Measurements from ENCODE around the gene PBX3. TPM values are rescaled to one million over a fixed set of nuclear protein-coding genes. Genes with fewer than 3 reads are reported as not detected.

PBX3 gene
- total RNA-seq, 3 donors from 2014 or later = 13.0 to 24.4 (median 16.7) TPM

- H3K27me3 Mint-ChIP-seq (ENCODE audit: low read depth) = no peaks in the 10 kb centered on the region
- ATAC-seq (no peak), DNase-seq (no peak)
- peaks cover 13% of the 10 kb centered on the region for H3K9me3 Mint-ChIP-seq
- no peak overlapping the region for H3K4me3 Mint-ChIP-seq
- H3K4me1 Mint-ChIP-seq (ENCODE audit: low read depth) = no peaks in the 10 kb centered on the region
- peaks cover 11% of the 10 kb centered on the region for H3K36me3 Mint-ChIP-seq (ENCODE audit: insufficient read depth)
Observed at GRCh38 chr9:125949703-125950460, 202.7 kb downstream of the PBX3 start.

DNA sequence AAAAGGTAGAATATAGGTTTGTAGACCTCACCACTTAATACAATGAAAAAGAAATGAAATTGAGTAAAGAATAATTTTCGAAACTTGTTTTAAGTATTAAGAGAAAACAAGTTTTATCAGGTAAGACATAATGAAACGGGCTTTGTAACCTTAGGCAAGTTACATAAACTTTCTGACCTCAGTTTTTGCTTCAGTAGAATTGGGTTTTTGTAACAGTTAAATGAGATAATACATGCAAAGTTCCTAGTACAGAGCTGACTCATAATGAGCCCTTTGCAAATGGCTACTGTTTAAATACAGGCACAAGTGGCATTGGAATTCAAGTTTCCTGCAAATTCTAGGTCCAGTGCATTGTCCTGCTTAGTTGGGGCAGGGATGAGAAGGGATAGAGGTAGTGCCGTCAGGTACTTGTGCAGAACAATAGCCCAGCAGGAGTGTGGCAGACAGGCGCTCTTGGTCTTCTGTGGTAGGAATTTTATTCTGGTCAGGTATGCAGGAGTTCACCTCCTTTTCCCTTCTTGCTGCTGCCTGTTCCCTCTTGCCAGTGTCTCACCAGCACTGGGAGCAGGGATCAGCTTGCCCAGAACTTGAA, 203.8 kb downstream of the PBX3 start:
- Mint-ChIP-seq H3K4me3 (no peak overlapping the region), H3K9me3 (peaks cover 6% of the 10 kb centered on the region), H3K36me3 (ENCODE audit: insufficient read depth) (peaks cover 5% of the 10 kb centered on the region), H3K27me3 (ENCODE audit: low read depth) (no peaks in the 10 kb centered on the region), H3K4me1 (ENCODE audit: low read depth) (no peaks in the 10 kb centered on the region)
- DNase-seq (no peak), ATAC-seq (no peak)

DNA sequence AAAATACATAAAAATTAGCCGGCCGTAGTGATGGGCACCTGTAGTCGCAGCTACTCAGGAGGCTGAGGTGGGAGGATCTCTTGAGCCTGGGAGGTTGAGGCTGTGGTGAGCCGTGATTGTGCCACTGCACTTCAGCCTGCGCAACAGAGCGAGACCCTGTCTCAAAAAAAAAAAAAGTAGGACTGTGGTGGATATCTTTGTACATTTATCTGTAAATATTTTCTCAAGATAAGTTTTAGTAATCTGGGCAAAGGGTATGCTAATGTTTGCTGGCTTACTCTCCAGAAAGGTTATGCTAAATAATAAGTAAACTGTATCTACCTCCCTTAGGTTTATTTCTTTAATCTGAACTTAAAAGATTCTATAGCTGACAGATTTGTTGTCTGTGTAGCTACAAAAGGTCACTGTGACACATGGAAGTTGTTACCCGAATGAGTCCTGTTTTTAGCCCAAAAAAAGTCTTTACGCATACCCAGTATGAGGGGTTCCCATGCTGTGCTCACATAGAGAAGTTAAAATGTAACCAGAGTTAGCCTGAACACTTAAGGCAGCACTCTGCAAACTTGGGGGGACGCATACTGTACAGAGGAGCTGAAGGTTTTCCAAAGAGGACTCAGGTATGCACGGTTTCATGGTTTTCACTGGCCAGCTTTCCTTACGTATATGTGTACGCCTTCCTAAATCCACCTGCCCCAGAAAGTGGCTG, 206.3 kb downstream of the PBX3 start:
- Mint-ChIP-seq H3K9me3 (no peaks in the 10 kb centered on the region), H3K36me3 (ENCODE audit: insufficient read depth) (peaks cover 4% of the 10 kb centered on the region), H3K27me3 (ENCODE audit: low read depth) (no peaks in the 10 kb centered on the region), H3K4me1 (ENCODE audit: low read depth) (no peaks in the 10 kb centered on the region), H3K4me3 (no peak overlapping the region)
- DNase-seq = no peak
- ATAC-seq = no peak

DNA sequence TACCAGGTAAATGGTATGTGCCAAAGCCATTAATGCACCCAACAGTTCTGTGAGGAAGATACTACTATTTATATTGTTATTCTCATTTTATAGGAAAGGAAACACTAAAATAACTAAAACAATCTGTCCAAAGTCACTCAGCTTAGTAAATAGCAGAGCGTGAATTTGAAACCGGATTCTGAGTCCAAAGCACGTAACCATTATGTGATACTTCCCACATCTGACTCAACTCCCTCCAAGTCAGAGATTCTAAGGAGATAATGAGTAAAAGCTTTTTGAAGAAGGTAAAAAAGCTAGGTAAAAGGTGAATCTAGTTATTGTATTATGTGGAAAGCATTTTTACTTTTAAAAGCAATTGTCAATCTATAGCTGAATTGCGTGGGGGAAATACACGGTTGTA, 208.9 kb downstream of the PBX3 start:
- Mint-ChIP-seq H3K27me3 (ENCODE audit: low read depth) (no peaks in the 10 kb centered on the region), H3K36me3 (ENCODE audit: insufficient read depth) (peaks cover 7% of the 10 kb centered on the region), H3K4me1 (ENCODE audit: low read depth) (no peaks in the 10 kb centered on the region), H3K9me3 (no peaks in the 10 kb centered on the region), H3K4me3 (no peak overlapping the region)
- no peak for DNase-seq
- ATAC-seq = no peak

- DNase-seq = no peak
- H3K4me1 Mint-ChIP-seq (ENCODE audit: low read depth) = no peaks in the 10 kb centered on the region
- H3K27me3 Mint-ChIP-seq (ENCODE audit: low read depth) = no peaks in the 10 kb centered on the region
- H3K36me3 Mint-ChIP-seq (ENCODE audit: insufficient read depth) = peaks cover 11% of the 10 kb centered on the region
- no peak overlapping the region for H3K4me3 Mint-ChIP-seq
- no peak for ATAC-seq
- H3K9me3 Mint-ChIP-seq = no peaks in the 10 kb centered on the region
Observed at GRCh38 chr9:125959315-125959714, 212.1 kb downstream of the PBX3 start.

DNA sequence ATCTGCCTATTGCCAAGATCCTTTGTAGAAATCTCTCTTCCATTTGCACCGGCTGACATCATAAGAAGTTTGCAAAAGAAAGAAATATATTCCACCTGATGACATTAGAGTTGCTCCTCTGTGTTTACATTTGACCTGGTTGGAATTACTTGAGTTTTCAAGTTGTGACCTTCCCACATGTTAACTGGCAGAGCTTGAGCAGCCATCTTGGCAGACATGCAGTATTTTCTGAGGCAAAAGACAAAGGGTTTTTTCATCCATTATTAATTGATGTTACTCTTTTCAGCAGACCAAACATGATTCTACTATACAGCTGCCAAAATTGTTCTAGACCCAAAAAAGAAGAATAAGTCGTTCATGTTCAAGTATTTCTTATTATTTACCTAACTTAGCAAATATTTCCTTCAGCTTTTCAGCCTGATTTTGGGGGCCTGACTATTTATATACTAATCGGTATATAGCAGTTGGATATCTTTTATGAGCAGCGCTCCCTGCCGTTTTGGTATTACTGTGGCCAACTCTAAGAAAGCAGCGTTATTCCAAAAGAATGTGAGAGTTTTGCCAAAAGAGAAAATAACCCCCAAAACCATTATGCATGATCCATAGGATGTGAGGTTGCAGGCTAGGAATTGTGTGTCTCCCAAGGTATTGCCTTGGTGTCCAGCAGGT, 212.9 kb downstream of the PBX3 start:
- Mint-ChIP-seq H3K4me3 (no peak overlapping the region), H3K4me1 (ENCODE audit: low read depth) (no peaks in the 10 kb centered on the region), H3K9me3 (no peaks in the 10 kb centered on the region), H3K36me3 (ENCODE audit: insufficient read depth) (peaks cover 11% of the 10 kb centered on the region), H3K27me3 (ENCODE audit: low read depth) (no peaks in the 10 kb centered on the region)
- DNase-seq (no peak), ATAC-seq (no peak)

DNA sequence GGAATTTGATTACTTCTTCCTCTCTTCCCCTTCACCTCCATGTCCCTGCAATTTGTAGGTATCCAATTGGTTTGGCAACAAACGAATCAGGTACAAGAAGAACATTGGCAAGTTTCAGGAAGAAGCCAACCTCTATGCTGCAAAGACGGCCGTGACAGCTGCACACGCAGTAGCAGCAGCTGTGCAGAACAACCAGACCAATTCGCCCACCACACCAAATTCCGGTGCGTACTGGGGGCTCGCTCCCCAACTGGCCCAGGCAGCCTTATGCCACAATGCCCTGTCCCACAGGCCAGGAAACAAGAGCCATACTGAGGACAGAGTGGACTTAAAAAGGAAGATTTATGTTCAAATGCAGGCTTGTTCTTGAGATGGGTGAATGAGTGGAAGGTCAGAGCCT, 213.5 kb downstream of the PBX3 start:
- peaks cover 14% of the 10 kb centered on the region for H3K36me3 Mint-ChIP-seq (ENCODE audit: insufficient read depth)
- no peaks in the 10 kb centered on the region for H3K4me1 Mint-ChIP-seq (ENCODE audit: low read depth)
- no peaks in the 10 kb centered on the region for H3K27me3 Mint-ChIP-seq (ENCODE audit: low read depth)
- H3K4me3 Mint-ChIP-seq = no peak overlapping the region
- DNase-seq = no peak
- H3K9me3 Mint-ChIP-seq = no peaks in the 10 kb centered on the region
- no peak for ATAC-seq

- ATAC-seq (no peak), DNase-seq (no peak)
- Mint-ChIP-seq H3K4me1 (ENCODE audit: low read depth) (no peaks in the 10 kb centered on the region), H3K36me3 (ENCODE audit: insufficient read depth) (peaks cover 14% of the 10 kb centered on the region), H3K27me3 (ENCODE audit: low read depth) (no peaks in the 10 kb centered on the region), H3K4me3 (no peak overlapping the region), H3K9me3 (no peaks in the 10 kb centered on the region)
Observed at GRCh38 chr9:125961072-125961471, 213.9 kb downstream of the PBX3 start.

- no peak overlapping the region for H3K4me3 Mint-ChIP-seq
- DNase-seq (no peak), ATAC-seq (no peak)
- no peaks in the 10 kb centered on the region for H3K27me3 Mint-ChIP-seq (ENCODE audit: low read depth)
- peaks cover 6% of the 10 kb centered on the region for H3K4me1 Mint-ChIP-seq (ENCODE audit: low read depth)
- H3K36me3 Mint-ChIP-seq (ENCODE audit: insufficient read depth) = peaks cover 10% of the 10 kb centered on the region
- H3K9me3 Mint-ChIP-seq = no peaks in the 10 kb centered on the region
Observed at GRCh38 chr9:125963932-125964331, 216.8 kb downstream of the PBX3 start.

DNA sequence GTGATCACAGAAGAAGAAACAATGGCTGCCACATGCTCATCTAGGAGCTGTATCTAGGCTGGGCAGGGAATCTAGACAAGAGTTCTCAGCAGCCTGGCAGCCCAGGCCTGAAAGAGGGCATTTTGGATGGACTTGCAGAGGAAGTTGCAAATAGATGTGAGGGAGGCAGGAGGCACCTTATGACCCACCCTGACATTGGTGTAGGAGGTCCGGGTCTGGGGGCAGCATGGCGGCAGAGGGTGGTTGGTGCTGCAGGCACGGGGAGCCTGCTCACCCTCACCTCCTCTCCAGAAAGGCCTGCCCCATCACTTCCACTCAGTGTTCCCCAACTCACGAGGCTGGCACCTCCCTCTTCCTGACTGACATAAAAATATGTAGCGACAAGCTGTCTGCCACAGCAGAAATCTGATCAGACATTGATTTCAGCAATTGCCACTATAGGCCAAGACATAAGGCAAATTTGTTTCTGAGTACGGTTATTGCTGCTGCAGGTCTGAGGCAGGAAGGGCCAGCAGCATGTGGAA, 217.6 kb downstream of the PBX3 start:
- no peak overlapping the region for H3K4me3 Mint-ChIP-seq
- H3K27me3 Mint-ChIP-seq (ENCODE audit: low read depth) = no peaks in the 10 kb centered on the region

GRCh38 chr9:125965477-125965876, 218.3 kb downstream of the PBX3 start:
- Mint-ChIP-seq H3K4me1 (ENCODE audit: low read depth) (peaks cover 6% of the 10 kb centered on the region), H3K36me3 (ENCODE audit: insufficient read depth) (peaks cover 7% of the 10 kb centered on the region), H3K4me3 (no peak overlapping the region), H3K9me3 (no peaks in the 10 kb centered on the region), H3K27me3 (ENCODE audit: low read depth) (no peaks in the 10 kb centered on the region)
- no peak for DNase-seq
- ATAC-seq = no peak

More for the DNA sequence above, 217.6 kb downstream of the PBX3 start:
- Mint-ChIP-seq H3K9me3 (no peaks in the 10 kb centered on the region), H3K36me3 (ENCODE audit: insufficient read depth) (peaks cover 9% of the 10 kb centered on the region), H3K4me1 (ENCODE audit: low read depth) (peaks cover 6% of the 10 kb centered on the region)
- DNase-seq = no peak
- ATAC-seq = no peak

DNA sequence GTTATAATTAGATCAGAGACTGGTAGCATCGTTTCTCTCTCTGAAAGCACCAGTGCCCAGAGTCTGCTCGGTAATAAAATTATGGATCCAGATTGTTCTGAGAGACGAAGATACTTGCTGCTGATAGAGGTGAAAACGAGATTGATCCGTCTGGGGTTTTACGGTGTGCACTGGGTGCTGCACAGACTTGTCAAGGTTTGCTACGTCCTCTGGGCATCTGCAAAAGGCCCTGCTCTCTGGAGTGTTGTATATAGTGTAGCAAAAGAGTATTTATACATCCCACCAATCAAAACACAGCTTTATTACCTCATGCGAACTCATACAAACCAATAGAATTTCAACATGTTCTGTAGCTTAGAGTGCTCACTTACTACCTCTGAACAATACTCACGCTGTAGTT, 219.3 kb downstream of the PBX3 start:
- DNase-seq = no peak
- no peak for ATAC-seq
- peaks cover 6% of the 10 kb centered on the region for H3K4me1 Mint-ChIP-seq (ENCODE audit: low read depth)
- H3K4me3 Mint-ChIP-seq = no peak overlapping the region
- H3K27me3 Mint-ChIP-seq (ENCODE audit: low read depth) = no peaks in the 10 kb centered on the region
- H3K36me3 Mint-ChIP-seq (ENCODE audit: insufficient read depth) = peaks cover 4% of the 10 kb centered on the region
- no peaks in the 10 kb centered on the region for H3K9me3 Mint-ChIP-seq

DNA sequence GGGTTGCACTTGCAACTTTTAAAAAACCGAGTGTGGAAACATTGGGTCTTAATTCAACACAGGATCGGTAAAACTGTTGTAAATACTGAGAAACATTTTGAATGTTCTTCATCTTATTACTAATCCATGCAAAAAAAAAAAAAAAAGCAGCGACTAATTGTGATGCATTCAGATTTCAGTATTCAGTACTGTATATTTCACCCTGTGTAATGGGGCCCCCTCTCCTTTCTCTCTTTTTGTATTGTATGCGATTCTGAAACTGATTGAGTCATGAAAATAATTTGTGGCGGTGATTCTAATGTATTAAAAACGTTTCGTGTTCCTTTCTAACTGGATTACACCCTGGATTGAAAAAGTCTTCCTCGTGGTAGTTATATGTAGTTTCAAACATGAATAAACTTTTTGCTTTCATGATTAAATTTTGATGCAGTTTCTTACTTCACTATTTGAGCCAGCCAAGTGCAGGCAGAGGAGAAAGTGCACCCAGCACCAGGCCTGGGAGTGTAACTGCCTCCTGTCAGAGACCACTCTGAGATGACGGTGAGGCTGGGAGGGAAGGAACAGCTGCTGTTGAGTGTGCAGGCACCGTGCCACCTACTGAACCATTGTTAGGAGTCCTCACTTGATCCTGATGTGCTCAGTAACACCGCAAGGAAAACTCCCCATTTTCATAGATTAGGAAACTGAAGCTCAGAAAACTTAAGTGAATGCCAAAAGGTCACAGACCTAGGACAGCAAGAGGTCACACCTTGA, 220.0 kb downstream of the PBX3 start:
- ATAC-seq (peak; percentile 40 to 50), DNase-seq (no peak)
- Mint-ChIP-seq H3K9me3 (no peaks in the 10 kb centered on the region), H3K27me3 (ENCODE audit: low read depth) (no peaks in the 10 kb centered on the region), H3K36me3 (ENCODE audit: insufficient read depth) (peaks cover 3% of the 10 kb centered on the region), H3K4me1 (ENCODE audit: low read depth) (peaks cover 6% of the 10 kb centered on the region), H3K4me3 (no peak overlapping the region)
